Urinary bladder (tissue), 4 donors: ENCODE data around the gene ASXL2. TPM values are rescaled to one million over a fixed set of nuclear protein-coding genes. Genes with fewer than 3 reads are reported as not detected.

Source experiments
- DNase-seq: peaks from one replicate; pipeline ENCODE4 v3.0.0-alpha.2; 2015; ENCODE audit errors: extremely low spot score
- H3K27ac ChIP-seq: one replicate; pipeline ENCODE4 v1.5.1; 2013; ENCODE audit warnings: low read depth, mild to moderate bottlenecking, moderate library complexity
- H3K36me3 ChIP-seq: one replicate; pipeline ENCODE4 v1.6.1; 2013; ENCODE audit warnings: mild to moderate bottlenecking, moderate library complexity; ENCODE audit not compliant: insufficient read depth
- H3K4me1 ChIP-seq: one replicate; pipeline ENCODE4 v1.6.1; 2013; ENCODE audit warnings: mild to moderate bottlenecking, moderate library complexity; ENCODE audit not compliant: insufficient read depth
- H3K4me3 ChIP-seq: one replicate; pipeline ENCODE4 v1.5.1; 2013; ENCODE audit warnings: low read depth, low read length
- WGBS: extraction: QIAGEN DNeasy Blood & Tissue Kit; methylation state at CpG from one replicate; pipeline ENCODE4 v1.1.7; 2013; 5-methylcytosine and 5-hydroxymethylcytosine counted together
- polyA plus RNA-seq: library from polyadenylated mRNA; stranded (reverse); fragments of 200-250 nt; gene quantifications from one replicate; pipeline ENCODE4 v1.2.3, GENCODE V29; 2013
- total RNA-seq: library from RNA; depleted of rRNA; stranded (reverse); fragments of >200 nt; gene quantifications from one replicate; pipeline ENCODE4 v1.2.3, GENCODE V29; 2014
- donor health status: healthy with polysubstance abuse.
- donor health status: healthy.

ASXL2 gene
- total and polyA plus RNA-seq, 2 donors, result 8.6 to 13.2 TPM

GRCh38 chr2:25740810-25741381 is 137.4 kb downstream of the ASXL2 start:
- Histone ChIP-seq H3K4me3 (no peak overlapping the region), H3K27ac (no peak overlapping the region), H3K4me1 (no peaks in the 10 kb centered on the region), H3K36me3 (peaks cover 2% of the 10 kb centered on the region)
- DNase-seq, result no peak
- 62% methylated on average over 6 of the region's 6 CpGs for WGBS

GRCh38 chr2:25738383-25739343 is 139.6 kb downstream of the ASXL2 start:
- Histone ChIP-seq H3K36me3 (peaks cover 2% of the 10 kb centered on the region), H3K27ac (no peak overlapping the region), H3K4me1 (no peaks in the 10 kb centered on the region), H3K4me3 (no peak overlapping the region)
- no peak for DNase-seq
- WGBS, result 68% methylated on average over 3 of the region's 3 CpGs

- no peaks in the 10 kb centered on the region for H3K4me1 ChIP-seq
- H3K4me3 ChIP-seq, result no peak overlapping the region
- H3K27ac ChIP-seq, result no peak overlapping the region
- 85% methylated on average over 6 of the region's 6 CpGs for WGBS
- DNase-seq, result no peak
- no peaks in the 10 kb centered on the region for H3K36me3 ChIP-seq
These were observed 141.3 kb downstream of the ASXL2 start for GRCh38 chr2:25736899-25737515.

GRCh38 chr2:25735835-25736234 is 142.5 kb downstream of the ASXL2 start:
- whole genome bisulfite sequencing, result 93% methylated on average over 1 of the region's 1 CpG
- no peaks in the 10 kb centered on the region for H3K4me1 ChIP-seq

GRCh38 chr2:25728559-25728958 is 149.7 kb downstream of the ASXL2 start:
- DNase-seq, result no peak
- Histone ChIP-seq H3K4me1 (no peaks in the 10 kb centered on the region), H3K4me3 (no peak overlapping the region), H3K36me3 (no peaks in the 10 kb centered on the region), H3K27ac (no peak overlapping the region)
- 92% methylated on average over 7 of the region's 7 CpGs for WGBS

More at GRCh38 chr2:25735835-25736234, 142.5 kb downstream of the ASXL2 start:
- no peak overlapping the region for H3K27ac ChIP-seq
- H3K36me3 ChIP-seq, result no peaks in the 10 kb centered on the region
- H3K4me3 ChIP-seq, result no peak overlapping the region
- DNase-seq, result no peak

GRCh38 chr2:25726522-25726921 is 151.8 kb downstream of the ASXL2 start:
- H3K36me3 ChIP-seq, result no peaks in the 10 kb centered on the region
- H3K27ac ChIP-seq, result no peak overlapping the region
- 82% methylated on average over 3 of the region's 3 CpGs for WGBS
- no peaks in the 10 kb centered on the region for H3K4me1 ChIP-seq
- no peak overlapping the region for H3K4me3 ChIP-seq
- DNase-seq, result no peak

- no peaks in the 10 kb centered on the region for H3K4me1 ChIP-seq
- H3K36me3 ChIP-seq, result no peaks in the 10 kb centered on the region
- 97% methylated on average over 3 of the region's 3 CpGs for WGBS
- H3K27ac ChIP-seq, result no peak overlapping the region
- DNase-seq, result no peak
- H3K4me3 ChIP-seq, result no peak overlapping the region
These were observed 152.4 kb downstream of the ASXL2 start for GRCh38 chr2:25725877-25726276.

GRCh38 chr2:25724756-25725155 is 153.5 kb downstream of the ASXL2 start:
- Histone ChIP-seq H3K4me1 (no peaks in the 10 kb centered on the region), H3K4me3 (no peak overlapping the region), H3K27ac (no peak overlapping the region), H3K36me3 (no peaks in the 10 kb centered on the region)
- no peak for DNase-seq
- 85% methylated on average over 6 of the region's 6 CpGs for WGBS

- no peak for DNase-seq
- 81% methylated on average over 3 of the region's 3 CpGs for whole genome bisulfite sequencing
- Histone ChIP-seq H3K36me3 (no peaks in the 10 kb centered on the region), H3K27ac (no peak overlapping the region), H3K4me1 (no peaks in the 10 kb centered on the region), H3K4me3 (no peak overlapping the region)
These were observed 156.1 kb downstream of the ASXL2 start for GRCh38 chr2:25722224-25722623.

GRCh38 chr2:25720575-25720974 is 157.7 kb downstream of the ASXL2 start:
- Histone ChIP-seq H3K4me3 (no peak overlapping the region), H3K4me1 (no peaks in the 10 kb centered on the region), H3K27ac (no peak overlapping the region), H3K36me3 (no peaks in the 10 kb centered on the region)
- no peak for DNase-seq
- WGBS, result 63% methylated on average over 1 of the region's 1 CpG

- Histone ChIP-seq H3K36me3 (no peaks in the 10 kb centered on the region), H3K27ac (no peak overlapping the region), H3K4me1 (no peaks in the 10 kb centered on the region), H3K4me3 (no peak overlapping the region)
- DNase-seq, result no peak
- 80% methylated on average over 1 of the region's 1 CpG for WGBS
These were observed 163.5 kb downstream of the ASXL2 start for GRCh38 chr2:25714740-25715139.

GRCh38 chr2:25712455-25712854 is 165.8 kb downstream of the ASXL2 start:
- Histone ChIP-seq H3K4me1 (no peaks in the 10 kb centered on the region), H3K27ac (no peak overlapping the region), H3K36me3 (no peaks in the 10 kb centered on the region), H3K4me3 (no peak overlapping the region)
- WGBS, result 78% methylated on average over 5 of the region's 5 CpGs
- no peak for DNase-seq

- no peak overlapping the region for H3K4me3 ChIP-seq
- H3K27ac ChIP-seq, result no peak overlapping the region
These were observed 166.5 kb downstream of the ASXL2 start for GRCh38 chr2:25711675-25712354.

More at GRCh38 chr2:25711675-25712354, 166.5 kb downstream of the ASXL2 start:
- Histone ChIP-seq H3K36me3 (no peaks in the 10 kb centered on the region), H3K4me1 (no peaks in the 10 kb centered on the region)
- no peak for DNase-seq
- WGBS, result 9% methylated on average over 12 of the region's 12 CpGs
